Stimulated activated CD4-positive, alpha-beta T cell treated with anti-CD3 and anti-CD28 coated beads, Interleukin-15, amount 100 ng/mL, for 48 hours (primary cell): ENCODE data around the gene IMPDH2.
"Not testable (repeated sequence)": the region's sequence is repeated elsewhere in the genome, so short reads cannot be mapped to it uniquely, and the experiment has no call there.

Experiments used
- DNase-seq, 2 donors: peaks; one replicate each; pipeline ENCODE4 v3.0.0-alpha.2; 2020; ENCODE audit warnings: low read depth in 2 of 2

The IMPDH2 gene

GRCh38 chr3:49021813-49022687 lies 7.1 kb downstream of the IMPDH2 start, which contains the start of gene NDUFAF3:
TSS of gene NDUFAF3 (plus strand) at chr3:49022121. CDS start at chr3:49022145, 24 bp downstream.
- DNase-seq: peak; percentile 88 to 90

GRCh38 chr3:49021213-49021812 lies 7.9 kb downstream of the IMPDH2 start:
- peak; percentile 97 to 99 for DNase-seq

GRCh38 chr3:49020330-49021212 lies 8.6 kb downstream of the IMPDH2 start:
- DNase-seq: no peak

GRCh38 chr3:49019941-49020329 lies 9.3 kb downstream of the IMPDH2 start:
- DNase-seq: no peak

GRCh38 chr3:49018707-49019006 lies 10.5 kb downstream of the IMPDH2 start:
- DNase-seq: no peak

GRCh38 chr3:49017971-49018706 lies 11.1 kb downstream of the IMPDH2 start, which contains the start of gene DALRD3:
TSS of gene DALRD3 (minus strand) at chr3:49018580. CDS start at chr3:49018564, 16 bp downstream.
- peak in 1 of 2 donors; percentile 40 for DNase-seq

- DNase-seq: no peak
These were observed 11.8 kb downstream of the IMPDH2 start for GRCh38 chr3:49017229-49017970.

GRCh38 chr3:49016414-49017228 lies 12.6 kb downstream of the IMPDH2 start:
- DNase-seq: no peak

GRCh38 chr3:49015765-49016164 lies 13.4 kb downstream of the IMPDH2 start:
- no peak for DNase-seq

GRCh38 chr3:49015072-49015471 lies 14.1 kb downstream of the IMPDH2 start:
- no peak for DNase-seq

GRCh38 chr3:49013738-49014660 lies 15.2 kb downstream of the IMPDH2 start:
- DNase-seq: peak in 1 of 2 donors; percentile 40

GRCh38 chr3:49013113-49013737 lies 16.0 kb downstream of the IMPDH2 start:
- no peak for DNase-seq

GRCh38 chr3:49012441-49013017 lies 16.7 kb downstream of the IMPDH2 start:
- no peak for DNase-seq

- no peak for DNase-seq
These were observed 19.8 kb downstream of the IMPDH2 start for GRCh38 chr3:49009396-49009795.

- DNase-seq: not testable (repeated sequence)
These were observed 20.6 kb downstream of the IMPDH2 start for GRCh38 chr3:49008627-49009026.

- DNase-seq: peak; percentile 82 to 87
These were observed 21.2 kb downstream of the IMPDH2 start for GRCh38 chr3:49007771-49008528.
